ENCODE measurements around the gene EED.

EED gene, protein sequence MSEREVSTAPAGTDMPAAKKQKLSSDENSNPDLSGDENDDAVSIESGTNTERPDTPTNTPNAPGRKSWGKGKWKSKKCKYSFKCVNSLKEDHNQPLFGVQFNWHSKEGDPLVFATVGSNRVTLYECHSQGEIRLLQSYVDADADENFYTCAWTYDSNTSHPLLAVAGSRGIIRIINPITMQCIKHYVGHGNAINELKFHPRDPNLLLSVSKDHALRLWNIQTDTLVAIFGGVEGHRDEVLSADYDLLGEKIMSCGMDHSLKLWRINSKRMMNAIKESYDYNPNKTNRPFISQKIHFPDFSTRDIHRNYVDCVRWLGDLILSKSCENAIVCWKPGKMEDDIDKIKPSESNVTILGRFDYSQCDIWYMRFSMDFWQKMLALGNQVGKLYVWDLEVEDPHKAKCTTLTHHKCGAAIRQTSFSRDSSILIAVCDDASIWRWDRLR

DNA sequence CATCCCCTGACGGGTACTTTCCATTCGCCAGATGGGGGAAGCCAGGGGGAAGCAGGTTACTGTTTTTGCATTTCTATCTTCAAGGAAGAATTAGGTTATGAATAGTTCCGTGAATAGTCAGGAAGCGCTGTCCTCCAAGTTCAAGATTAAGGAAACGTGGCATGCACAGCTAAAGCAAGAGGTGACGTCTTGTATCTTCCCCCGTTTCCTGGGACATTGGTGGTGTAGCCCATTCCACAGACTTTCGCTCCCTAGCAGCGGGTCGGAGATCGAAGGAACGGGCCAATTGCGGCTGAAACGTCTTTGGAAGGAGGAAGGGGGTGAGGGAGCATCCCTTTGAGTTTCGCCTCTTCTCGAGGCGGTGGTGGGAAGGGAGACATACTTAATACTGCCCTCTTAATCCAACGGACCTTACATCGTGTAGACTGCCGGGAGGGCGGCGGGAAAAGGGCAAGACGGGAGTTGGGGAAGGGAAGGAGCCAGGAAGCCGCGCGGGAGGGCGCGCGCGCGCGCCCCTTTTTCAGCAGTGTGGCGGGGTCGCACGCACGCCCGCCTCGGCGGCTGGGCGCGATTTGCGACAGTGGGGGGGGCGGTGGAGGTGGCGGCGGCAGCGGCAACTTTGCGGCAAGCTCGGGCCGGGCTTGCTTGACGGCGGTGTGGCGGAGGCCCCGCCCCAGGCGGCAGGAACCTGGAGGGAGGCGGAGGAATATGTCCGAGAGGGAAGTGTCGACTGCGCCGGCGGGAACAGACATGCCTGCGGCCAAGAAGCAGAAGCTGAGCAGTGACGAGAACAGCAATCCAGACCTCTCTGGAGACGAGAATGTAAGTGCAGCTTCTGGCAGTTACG, at the start of gene EED:
EED (plus strand) TSS at position 232 of the 847 bp plus-strand sequence; CDS start at position 709, 477 bp downstream.
- peak; percentile 89 for DNase-seq

DNA sequence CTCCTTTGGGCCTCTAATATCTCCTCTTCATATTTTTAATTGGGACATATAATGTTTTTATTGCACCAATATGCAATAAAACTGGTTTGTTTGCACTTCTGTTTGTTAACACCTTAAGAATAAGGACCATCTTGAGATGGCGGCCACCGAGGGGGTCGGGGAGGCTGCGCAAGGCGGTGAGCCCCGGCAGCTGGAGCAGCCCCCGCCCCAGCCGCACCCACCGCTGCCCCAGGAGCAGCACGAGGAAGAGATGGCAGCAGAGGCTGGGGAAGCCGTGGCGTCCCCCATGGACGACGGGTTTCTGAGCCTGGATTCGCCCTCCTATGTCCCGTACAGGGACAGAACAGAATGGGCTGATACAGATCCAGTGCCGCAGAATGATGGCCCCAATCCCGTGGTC, 49.6 kb upstream of the EED start:
- no peak for DNase-seq

- no peak for DNase-seq
Measured at GRCh38 chr11:86196085-86196696, 48.4 kb upstream of the EED start.

GRCh38 chr11:86196913-86197312, 47.6 kb upstream of the EED start:
- no peak for DNase-seq

- no peak for DNase-seq
Measured at GRCh38 chr11:86197448-86197847, 47.1 kb upstream of the EED start.

DNA sequence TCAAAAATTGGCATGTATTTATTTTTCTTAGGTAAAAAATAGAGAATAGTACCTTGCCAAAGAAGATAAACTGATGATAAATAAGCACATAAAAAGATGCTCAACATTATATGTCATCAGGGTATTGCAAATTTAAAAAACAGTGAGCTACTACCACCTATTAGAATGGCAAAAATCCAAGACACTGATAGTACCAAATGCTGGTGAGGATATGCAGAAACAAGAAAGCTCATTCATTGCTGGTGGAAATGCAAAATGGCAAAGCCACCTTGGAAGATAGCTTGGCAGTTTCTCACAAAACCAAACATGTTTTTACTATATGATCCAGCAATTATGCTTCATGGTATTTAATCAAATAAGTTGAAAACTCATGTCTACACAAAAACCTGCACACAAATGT, 46.4 kb upstream of the EED start:
- no peak for DNase-seq

DNA sequence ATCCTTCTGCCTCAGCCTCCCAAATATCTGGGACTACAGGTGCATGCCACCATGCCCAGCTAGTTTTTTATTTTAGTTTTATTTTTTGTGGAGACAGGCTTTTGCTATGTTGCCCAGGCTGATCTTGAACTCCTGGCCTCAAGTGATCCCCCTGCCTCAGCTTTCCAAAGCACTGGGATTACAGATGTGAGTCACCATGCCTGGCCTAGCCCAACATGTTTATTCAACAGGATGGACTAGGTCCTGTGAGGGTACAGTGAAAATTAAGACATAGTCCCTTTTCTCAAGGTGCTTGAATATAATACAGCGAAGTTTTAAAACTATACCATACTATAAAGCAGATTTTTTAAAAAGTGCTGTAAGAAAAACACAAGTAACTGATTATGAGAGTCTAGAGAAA, 45.2 kb upstream of the EED start:
- no peak for DNase-seq

DNA sequence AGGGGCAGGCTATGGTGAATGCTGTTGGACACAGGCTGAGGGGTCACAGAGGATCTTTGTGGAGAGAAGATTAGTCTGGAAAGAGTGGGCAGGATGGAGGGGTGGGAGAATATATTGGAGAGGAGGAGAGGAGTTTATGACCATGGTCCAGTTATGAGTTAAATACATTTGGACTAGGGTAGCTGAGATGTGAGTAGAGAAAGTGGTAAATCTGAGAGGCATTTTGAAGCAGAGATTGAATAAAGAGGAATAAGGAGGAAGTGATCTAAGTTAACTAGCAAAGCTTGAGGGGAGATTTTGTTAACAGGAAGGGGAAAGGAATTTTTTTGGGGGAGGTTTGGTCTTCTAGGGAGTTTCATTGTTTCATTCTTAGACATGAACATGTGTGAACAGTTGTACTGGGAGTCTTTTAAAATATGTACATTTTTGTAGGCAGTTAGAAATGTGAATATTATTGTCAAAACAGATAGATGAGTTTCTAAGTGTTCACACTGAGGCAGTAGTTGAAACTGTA, 43.1 kb upstream of the EED start:
- DNase-seq, result no peak

- DNase-seq, result no peak
Measured at GRCh38 chr11:86202013-86202336, 42.6 kb upstream of the EED start.

DNA sequence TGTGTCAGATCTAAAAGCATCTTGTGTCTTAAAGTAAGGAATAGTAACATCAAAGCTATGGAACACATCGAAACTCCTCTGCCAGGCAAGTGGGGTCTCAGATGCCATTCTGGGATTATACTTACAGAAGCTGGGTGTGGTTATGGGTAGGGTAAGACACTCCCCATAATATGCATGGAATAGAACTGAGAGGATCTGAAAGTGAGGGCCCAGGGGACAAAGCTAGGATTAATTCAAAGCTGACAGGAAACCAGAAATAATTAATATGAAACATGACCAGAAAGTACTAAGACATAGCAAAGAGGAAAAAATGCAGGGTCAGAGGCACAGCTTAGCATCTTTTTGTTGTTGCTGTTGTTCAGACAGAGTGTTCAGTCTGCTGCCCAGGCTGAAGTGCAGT, 40.2 kb upstream of the EED start:
- DNase-seq, result no peak

DNA sequence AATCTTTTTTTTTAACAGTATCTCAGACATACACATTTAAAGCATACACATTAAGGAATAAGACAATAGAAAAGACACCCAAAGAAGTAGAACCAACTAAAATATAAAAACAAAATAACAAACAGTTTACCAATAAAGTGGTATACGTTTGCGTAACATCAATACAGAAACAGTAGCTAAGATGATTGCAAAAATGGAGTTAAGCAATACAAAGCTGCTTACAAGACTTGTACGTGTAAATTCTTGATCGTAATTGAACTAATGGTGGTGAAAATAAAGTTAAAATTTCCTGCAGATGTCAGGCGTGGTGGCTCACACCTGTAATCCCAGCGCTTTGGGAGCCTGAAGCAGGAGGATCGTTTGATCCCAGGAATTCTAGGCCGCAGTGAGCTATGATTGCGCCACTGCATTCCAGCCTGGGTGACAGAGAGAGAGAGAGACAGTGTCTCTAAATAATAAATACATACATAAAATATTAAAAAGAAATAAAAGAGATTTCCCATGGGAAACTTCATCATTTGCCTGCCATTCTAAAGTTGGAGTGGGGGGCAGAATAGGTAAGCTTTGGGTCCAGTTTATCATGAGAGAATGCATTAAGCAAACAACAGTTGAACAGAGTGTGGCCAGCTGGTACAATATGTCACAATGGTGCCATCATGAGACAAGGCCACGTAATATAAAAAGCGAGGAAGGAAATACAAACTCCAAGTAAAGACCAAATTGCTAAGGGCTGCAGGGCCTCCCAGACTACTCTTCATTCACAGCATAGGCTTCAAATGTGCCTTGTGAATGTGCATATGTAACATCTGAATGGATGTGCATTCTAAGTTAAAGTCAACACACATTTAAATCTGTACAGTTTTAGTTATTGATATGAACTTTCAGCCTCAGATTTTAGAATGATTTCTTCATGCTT, 38.9 kb upstream of the EED start:
- DNase-seq, result no peak

GRCh38 chr11:86206337-86206695, 38.2 kb upstream of the EED start:
- DNase-seq, result no peak

GRCh38 chr11:86207413-86207812, 37.1 kb upstream of the EED start:
- no peak for DNase-seq

GRCh38 chr11:86208572-86208971, 36.0 kb upstream of the EED start:
- DNase-seq, result no peak

DNA sequence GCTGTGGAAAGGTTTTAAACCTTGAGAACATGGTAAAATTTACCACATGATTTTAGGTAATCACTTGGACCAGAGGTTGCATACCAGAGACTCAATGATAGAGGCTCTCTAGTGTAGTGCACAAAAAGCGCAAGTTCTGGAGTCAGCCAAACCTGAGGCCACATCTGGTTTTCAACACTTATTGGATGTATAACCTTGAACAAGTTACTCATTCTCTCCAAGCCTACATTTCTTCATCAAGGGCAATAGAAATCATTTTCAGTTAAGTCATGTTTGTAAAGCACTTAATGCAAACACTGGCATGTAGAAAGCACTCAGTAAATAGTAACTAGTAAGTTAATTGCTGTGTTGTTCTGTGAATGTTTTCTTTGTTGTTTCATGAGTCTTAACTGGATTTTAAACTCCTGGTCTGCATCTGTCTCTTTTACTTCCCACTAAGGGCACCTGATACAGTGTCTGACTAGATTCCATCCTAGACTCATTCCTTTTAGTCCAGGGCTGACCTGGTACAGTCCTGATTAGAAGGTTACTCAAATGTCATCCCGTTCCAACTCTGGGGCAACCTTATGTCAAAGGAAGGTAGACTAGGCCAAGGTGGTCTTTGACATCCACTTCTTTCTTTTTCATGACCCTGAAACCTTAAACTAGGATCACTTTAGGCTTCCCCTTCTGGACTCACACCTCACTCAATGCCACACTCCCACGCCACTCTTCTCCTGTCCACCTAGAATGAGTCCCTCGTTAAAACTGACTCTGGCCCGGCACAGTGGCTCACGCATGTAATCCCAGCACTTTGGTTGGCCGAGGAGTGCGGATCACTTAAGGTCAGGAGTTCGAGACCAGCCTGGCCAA, 34.5 kb upstream of the EED start:
- DNase-seq, result no peak

GRCh38 chr11:86210898-86211297, 33.7 kb upstream of the EED start:
- no peak for DNase-seq

- DNase-seq, result no peak
Measured at GRCh38 chr11:86211619-86212018, 32.9 kb upstream of the EED start.

- no peak for DNase-seq
Measured at GRCh38 chr11:86212019-86212611, 32.4 kb upstream of the EED start.

- no peak for DNase-seq
Measured at GRCh38 chr11:86214710-86215109, 29.8 kb upstream of the EED start.

DNA sequence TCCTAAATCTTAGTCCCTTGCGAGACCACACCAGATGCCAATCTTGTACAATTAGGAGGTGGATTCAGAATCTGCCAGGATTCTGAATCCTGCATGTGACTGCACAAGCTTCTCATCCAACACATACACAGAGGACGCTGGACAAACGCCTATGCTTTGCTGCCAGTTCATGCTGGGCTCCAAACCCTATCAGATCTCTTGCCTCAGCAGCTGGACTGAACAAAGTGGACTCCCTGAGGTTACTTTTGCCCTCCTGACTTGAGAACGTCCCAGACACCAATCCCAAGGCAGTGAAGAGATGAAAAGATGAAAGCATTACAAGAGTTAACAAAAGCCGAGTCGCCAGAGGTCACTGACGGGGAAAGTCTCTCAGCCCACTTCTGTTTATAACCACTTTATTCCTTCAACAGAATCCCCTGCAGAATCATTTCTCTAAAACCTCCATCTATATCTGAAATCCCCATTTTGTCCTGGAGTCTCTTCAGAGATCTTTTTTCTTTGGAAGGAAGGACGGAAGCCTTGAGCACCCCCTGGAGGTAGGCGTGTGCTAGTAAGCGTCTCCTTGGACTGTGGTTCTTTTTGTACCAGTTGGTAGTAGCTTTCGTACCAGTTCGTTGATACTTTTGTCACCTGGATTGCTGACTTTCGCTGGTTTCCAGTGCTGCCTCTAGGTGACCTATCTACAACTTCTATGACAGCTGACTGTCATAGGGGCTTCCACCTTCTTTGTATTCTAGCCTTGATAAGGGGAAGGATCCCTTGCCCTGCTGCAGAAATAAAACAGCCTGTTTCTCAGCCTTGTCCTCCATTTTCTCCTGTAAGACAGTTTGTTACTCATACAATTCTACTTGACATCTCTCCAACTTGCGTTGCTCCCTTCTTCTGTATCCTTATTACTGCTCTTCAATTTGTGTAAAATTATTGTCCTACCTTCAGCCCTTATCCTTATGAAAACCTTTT, 26.1 kb upstream of the EED start:
- peak; percentile 36 for DNase-seq

Data from NCI-H1694 treated with DMSO at 0.1 percent for 48 hours (cell line).